HEK293 (cell line): ENCODE measurements around the gene ASIC4.

ENCODE experiments used
- KLF16 ChIP-seq: fragments of 450-650 bp; formaldehyde crosslinking; IDR thresholded peaks from 2 replicates; pipeline ENCODE4 v1.5.1; 2017; ENCODE audit warnings: missing biosample characterization, missing genetic modification characterization
- KLF8 ChIP-seq: fragments of 450-650 bp; formaldehyde crosslinking; IDR thresholded peaks from 2 replicates; pipeline ENCODE4 v1.5.1; 2016; ENCODE audit warnings: missing biosample characterization, missing genetic modification characterization
- SALL2 ChIP-seq: fragments of 450-650 bp; formaldehyde crosslinking; IDR thresholded peaks from 2 replicates; pipeline ENCODE4 v1.5.0; 2017; ENCODE audit warnings: missing biosample characterization, mild to moderate bottlenecking, missing genetic modification characterization, borderline replicate concordance
- SP7 ChIP-seq: fragments of 450-650 bp; formaldehyde crosslinking; IDR thresholded peaks from 2 replicates; pipeline ENCODE4 v1.5.1; 2016; ENCODE audit warnings: missing biosample characterization, missing genetic modification characterization
- ZNF121 ChIP-seq: fragments of 450-650 bp; formaldehyde crosslinking; IDR thresholded peaks from 2 replicates; pipeline ENCODE4 v1.5.1; 2016; ENCODE audit warnings: missing biosample characterization, missing genetic modification characterization
- ZNF132 ChIP-seq: fragments of 450-650 bp; formaldehyde crosslinking; IDR thresholded peaks from 2 replicates; pipeline ENCODE4 v1.5.1; 2017; ENCODE audit warnings: missing biosample characterization, missing genetic modification characterization, borderline replicate concordance
- ZNF274 ChIP-seq, 2 experiments: fragments of 200-500 bp in 1 of 2; fragments of 450-650 bp in 1 of 2; sonication (Bioruptor generic) in 1 of 2; formaldehyde crosslinking in 1 of 2; IDR thresholded peaks; 2 replicates each; pipeline versions ENCODE4 v1.5.1 to v1.6.1; 2014 to 2016; ENCODE audit warnings: borderline replicate concordance in 1 of 2, inconsistent platforms in 1 of 2, low read length in 1 of 2, missing biosample characterization in 1 of 2, missing genetic modification characterization in 1 of 2
- ZNF398 ChIP-seq: fragments of 450-650 bp; formaldehyde crosslinking; IDR thresholded peaks from 2 replicates; pipeline ENCODE4 v1.5.1; 2017; ENCODE audit warnings: missing biosample characterization, missing genetic modification characterization
- ZNF521 ChIP-seq: fragments of 450-650 bp; formaldehyde crosslinking; IDR thresholded peaks from 2 replicates; pipeline ENCODE4 v1.5.1; 2017; ENCODE audit warnings: missing biosample characterization, mild to moderate bottlenecking, missing genetic modification characterization
- TF ChIP-seq, protein P1 (sequence below): fragments of 450-650 bp; formaldehyde crosslinking; IDR thresholded peaks from 2 replicates; pipeline ENCODE4 v1.5.1; 2016; ENCODE audit warnings: missing biosample characterization, missing genetic modification characterization

DNA sequence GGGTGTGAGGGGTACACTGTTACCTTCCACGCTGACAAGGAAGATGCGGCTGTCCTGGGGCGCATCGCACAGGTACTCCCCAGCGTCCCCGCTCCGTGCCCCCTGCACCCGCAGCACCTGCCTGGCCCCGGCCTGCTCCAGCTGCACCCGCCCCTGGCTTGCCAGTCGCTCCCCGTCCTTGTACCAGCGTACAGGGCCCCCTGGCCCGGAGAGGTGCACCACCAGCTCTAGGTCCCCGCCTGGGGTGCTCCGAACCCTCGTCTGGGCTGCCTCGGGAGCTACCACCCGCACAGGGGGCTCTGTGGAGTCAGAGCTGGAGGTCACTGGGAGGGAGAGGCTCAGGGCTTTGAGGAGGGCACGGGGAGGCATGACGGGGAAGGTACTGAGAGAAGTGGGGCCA is 43.0 kb downstream of the ASIC4 start:
- TF ChIP-seq, protein P1, sequence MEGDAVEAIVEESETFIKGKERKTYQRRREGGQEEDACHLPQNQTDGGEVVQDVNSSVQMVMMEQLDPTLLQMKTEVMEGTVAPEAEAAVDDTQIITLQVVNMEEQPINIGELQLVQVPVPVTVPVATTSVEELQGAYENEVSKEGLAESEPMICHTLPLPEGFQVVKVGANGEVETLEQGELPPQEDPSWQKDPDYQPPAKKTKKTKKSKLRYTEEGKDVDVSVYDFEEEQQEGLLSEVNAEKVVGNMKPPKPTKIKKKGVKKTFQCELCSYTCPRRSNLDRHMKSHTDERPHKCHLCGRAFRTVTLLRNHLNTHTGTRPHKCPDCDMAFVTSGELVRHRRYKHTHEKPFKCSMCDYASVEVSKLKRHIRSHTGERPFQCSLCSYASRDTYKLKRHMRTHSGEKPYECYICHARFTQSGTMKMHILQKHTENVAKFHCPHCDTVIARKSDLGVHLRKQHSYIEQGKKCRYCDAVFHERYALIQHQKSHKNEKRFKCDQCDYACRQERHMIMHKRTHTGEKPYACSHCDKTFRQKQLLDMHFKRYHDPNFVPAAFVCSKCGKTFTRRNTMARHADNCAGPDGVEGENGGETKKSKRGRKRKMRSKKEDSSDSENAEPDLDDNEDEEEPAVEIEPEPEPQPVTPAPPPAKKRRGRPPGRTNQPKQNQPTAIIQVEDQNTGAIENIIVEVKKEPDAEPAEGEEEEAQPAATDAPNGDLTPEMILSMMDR: no peak
- TF ChIP-seq KLF8 (tag by site-specific recombination) (no peak), SP7 (no peak), ZNF398 (tag by site-specific recombination) (no peak), ZNF274 (IDR thresholded peaks at IDR 0.05; ENCODE audit: low read length) (no peak), ZNF274 (tag by site-specific recombination; IDR thresholded peaks at IDR 0.05; ENCODE audit: borderline replicate concordance) (no peak), KLF16 (tag by site-specific recombination) (no peak), ZNF121 (no peak), ZNF132 (tag by site-specific recombination) (no peak), ZNF521 (tag by site-specific recombination) (no peak), SALL2 (tag by site-specific recombination) (no peak)
